BLaER1 treated with 17β-estradiol and CSF1 and Interleukin-3, amounts not matched to agents 10 nM and 100 nM (cell line): Measurements from ENCODE around the gene ASPSCR1.

Experiments used
- H3K27ac ChIP-seq, 11 experiments: shearing (Covaris generic); formaldehyde crosslinking; 2 replicates each; pipeline ENCODE4 v1.8.1; 2022
- H3K27me3 ChIP-seq, 11 experiments: shearing (Covaris generic); formaldehyde crosslinking; 2 replicates each; pipeline ENCODE4 v1.8.1; 2022
- H3K36me3 ChIP-seq, 11 experiments: shearing (Covaris generic); formaldehyde crosslinking; 2 replicates each; pipeline ENCODE4 v1.8.1; 2022
- H3K4me1 ChIP-seq, 10 experiments: shearing (Covaris generic); formaldehyde crosslinking; 2 replicates each; pipeline ENCODE4 v1.8.1; 2022
- H3K4me2 ChIP-seq, 11 experiments: shearing (Covaris generic); formaldehyde crosslinking; 2 replicates each; pipeline ENCODE4 v1.8.1; 2022
- H3K4me3 ChIP-seq, 10 experiments: shearing (Covaris generic); formaldehyde crosslinking; 2 replicates each; pipeline ENCODE4 v1.8.1; 2022
- H3K9ac ChIP-seq, 11 experiments: shearing (Covaris generic); formaldehyde crosslinking; 2 replicates each; pipeline ENCODE4 v1.8.1; 2022
- H3K9me3 ChIP-seq, 11 experiments: shearing (Covaris generic); formaldehyde crosslinking; replicated peaks in 1 of 11; 2 replicates each; pipeline ENCODE4 v1.8.1; 2022
- H4K20me1 ChIP-seq, 11 experiments: shearing (Covaris generic); formaldehyde crosslinking; 2 replicates each; pipeline ENCODE4 v1.8.1; 2022
- Cebpa-rat ChIP-seq, 11 experiments: shearing (Covaris generic); IDR thresholded peaks; 2 replicates each; pipeline ENCODE4 v1.8.1; 2022

The ASPSCR1 gene

DNA sequence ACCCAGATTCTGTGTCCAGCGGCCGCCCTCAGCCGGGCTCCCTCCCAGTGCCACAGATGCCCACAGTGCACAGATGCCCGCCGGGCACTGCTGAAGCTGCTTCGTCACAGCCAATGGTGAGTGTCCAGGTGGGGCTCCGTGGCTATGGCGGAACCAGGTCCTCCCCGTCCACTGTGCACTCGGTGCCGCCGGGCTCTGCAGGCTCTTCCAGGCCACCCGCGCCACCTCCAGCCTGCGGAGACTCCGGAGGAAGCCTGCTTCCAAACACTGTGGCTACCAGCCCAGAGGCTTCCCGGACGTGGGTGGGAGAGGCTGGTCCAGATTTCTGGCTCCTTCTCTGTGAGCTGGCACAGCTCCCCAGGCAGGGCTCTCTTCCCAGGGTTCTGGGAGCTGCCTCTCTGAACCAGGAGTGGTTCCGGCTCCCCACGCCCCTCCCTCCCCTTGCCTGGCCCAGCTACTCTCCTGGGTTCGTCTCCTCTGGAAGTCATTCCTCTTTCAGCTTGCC lies 37.5 kb upstream of the ASPSCR1 start:
- TF ChIP-seq Cebpa-rat (IDR thresholded peaks at IDR 0.05): no peak
- peaks cover 45 to 95% (median 78%) of the 10 kb centered on the region in 10 experiments for H3K4me1 ChIP-seq

DNA sequence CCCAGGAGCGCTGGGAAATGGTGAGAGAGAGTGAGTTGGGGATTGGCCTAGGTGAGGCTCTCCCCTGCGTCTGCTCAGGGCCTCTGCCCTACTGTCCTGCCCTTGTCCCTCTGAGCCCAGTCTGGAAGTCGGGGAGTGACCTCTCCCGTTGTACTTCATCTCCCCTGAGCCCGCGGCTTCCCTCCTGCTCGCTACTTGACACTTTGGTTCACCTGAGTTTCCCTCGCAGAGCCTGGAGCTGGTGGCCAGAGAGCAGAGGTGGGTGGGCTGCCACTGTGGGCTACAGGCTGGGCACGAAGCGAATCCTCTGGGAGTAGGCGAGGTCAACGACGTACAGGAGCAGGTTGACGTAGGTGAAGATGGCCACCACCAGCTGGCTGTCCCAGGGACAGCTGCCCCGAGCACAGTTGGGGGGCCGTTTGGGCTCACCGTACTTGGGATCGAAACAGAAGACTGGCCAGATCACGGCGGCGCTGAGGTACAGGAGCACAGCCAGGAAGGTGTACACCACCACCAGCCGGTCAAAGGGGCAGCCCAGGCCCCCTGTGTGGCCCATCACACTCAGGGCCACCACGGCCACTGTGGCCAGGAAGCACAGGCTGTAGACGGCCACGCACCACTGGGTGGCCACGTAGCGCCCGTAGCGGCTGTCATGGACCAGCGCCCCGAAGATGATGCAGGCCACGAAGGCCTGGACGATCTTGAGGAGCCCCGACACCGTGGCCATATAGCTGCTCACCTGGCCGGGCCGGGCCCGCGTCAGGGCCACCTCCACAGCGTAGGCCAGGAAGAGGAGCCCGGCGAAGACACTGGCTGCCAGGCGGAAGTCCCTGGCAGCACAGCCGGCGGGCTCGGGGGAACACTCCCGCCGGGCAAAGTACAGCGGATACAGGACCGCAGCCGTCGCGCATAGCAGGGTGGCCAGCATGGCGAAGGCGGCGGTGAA lies 36.6 kb upstream of the ASPSCR1 start:
- peak overlapping the region in 5 of 11 experiments; percentile 15 to 41 (median 21); a peak in 4 of 22 replicates for H3K9ac ChIP-seq
- TF ChIP-seq Cebpa-rat (IDR thresholded peaks at IDR 0.05): no peak

More for the DNA sequence above, 37.5 kb upstream of the ASPSCR1 start:
- peak overlapping the region; percentile 69 to 100 (median 100); a peak in 21 of 22 replicates for H3K4me2 ChIP-seq
- H4K20me1 ChIP-seq: peaks cover 0 to 11% (median 0%) of the 10 kb centered on the region in 11 experiments; a peak in 5 of 22 replicates
- H3K36me3 ChIP-seq: peaks cover 0 to 8% (median 0%) of the 10 kb centered on the region in 11 experiments; a peak in 8 of 22 replicates
- H3K9me3 ChIP-seq: no peaks in the 10 kb centered on the region
- H3K27ac ChIP-seq: no peak overlapping the region
- peaks cover 0 to 19% (median 0%) of the 10 kb centered on the region in 11 experiments; a peak in 5 of 22 replicates for H3K27me3 ChIP-seq
- H3K4me3 ChIP-seq: no peak overlapping the region
- peak overlapping the region in 6 of 11 experiments; percentile 0 to 87 (median 50); a peak in 10 of 22 replicates for H3K9ac ChIP-seq

DNA sequence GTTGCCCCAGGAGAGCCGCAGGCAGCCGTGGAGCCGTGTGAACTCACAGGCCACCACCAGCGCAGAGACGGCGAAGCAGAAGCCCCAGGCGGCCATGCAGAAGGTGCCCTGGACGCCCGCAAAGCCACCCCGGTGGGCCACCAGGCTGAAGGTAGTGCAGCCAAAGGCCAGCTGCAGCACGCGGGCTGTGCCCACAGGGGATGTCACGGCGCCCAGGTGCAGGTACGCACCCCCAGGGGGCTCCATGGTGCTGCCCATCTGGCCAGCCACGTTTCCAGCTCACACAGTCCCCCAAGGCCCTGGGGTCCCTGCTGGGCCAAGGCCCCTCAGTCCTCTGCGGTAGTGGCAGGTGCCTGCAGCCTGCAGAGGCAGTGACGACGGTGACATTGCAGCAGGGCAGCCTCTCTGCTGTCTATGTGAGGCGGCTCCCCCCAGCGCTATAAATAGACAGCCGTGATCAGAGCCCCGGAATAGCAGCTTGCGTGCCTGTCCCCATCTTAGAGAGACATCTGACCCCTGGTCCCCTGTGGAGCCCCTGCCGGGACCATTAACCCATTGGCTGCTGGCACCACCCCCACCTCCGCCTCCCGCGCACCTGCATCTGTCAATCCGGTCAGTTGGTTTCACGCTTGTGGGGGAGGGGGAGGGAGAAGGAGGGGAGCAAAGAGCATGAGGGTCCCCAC lies 35.8 kb upstream of the ASPSCR1 start:
- H3K4me2 ChIP-seq: peak overlapping the region; percentile 64 to 100 (median 100)
- no peaks in the 10 kb centered on the region for H3K36me3 ChIP-seq
- H3K27ac ChIP-seq: no peak overlapping the region
- peak overlapping the region in 7 of 11 experiments; percentile 1 to 41 (median 17); a peak in 4 of 22 replicates for H3K9ac ChIP-seq
- peak overlapping the region in 4 of 10 experiments; percentile 5 to 27 (median 11); a peak in 2 of 20 replicates for H3K4me3 ChIP-seq
- no peak for TF ChIP-seq Cebpa-rat (IDR thresholded peaks at IDR 0.05)
- no peaks in the 10 kb centered on the region for H4K20me1 ChIP-seq
- peaks cover 34 to 83% (median 61%) of the 10 kb centered on the region in 10 experiments for H3K4me1 ChIP-seq
- H3K9me3 ChIP-seq: no peaks in the 10 kb centered on the region
- peaks cover 0 to 19% (median 0%) of the 10 kb centered on the region in 11 experiments; a peak in 5 of 22 replicates for H3K27me3 ChIP-seq

More for the DNA sequence above, 36.6 kb upstream of the ASPSCR1 start:
- Histone ChIP-seq H3K4me1 (peaks cover 42 to 91% (median 70%) of the 10 kb centered on the region in 10 experiments), H3K27me3 (peaks cover 0 to 19% (median 0%) of the 10 kb centered on the region in 11 experiments; a peak in 5 of 22 replicates), H3K9me3 (no peaks in the 10 kb centered on the region), H3K27ac (no peak overlapping the region; a peak in 1 of 22 replicates), H3K36me3 (no peaks in the 10 kb centered on the region), H4K20me1 (peaks cover 0 to 2% (median 0%) of the 10 kb centered on the region in 11 experiments; a peak in 3 of 22 replicates), H3K4me2 (peak overlapping the region; percentile 64 to 100 (median 100)), H3K4me3 (0 out of 20 replicates have a peak overlapping the region, but pooled peaks of 2 of the 10 experiments have one; percentile 5 to 11)

DNA sequence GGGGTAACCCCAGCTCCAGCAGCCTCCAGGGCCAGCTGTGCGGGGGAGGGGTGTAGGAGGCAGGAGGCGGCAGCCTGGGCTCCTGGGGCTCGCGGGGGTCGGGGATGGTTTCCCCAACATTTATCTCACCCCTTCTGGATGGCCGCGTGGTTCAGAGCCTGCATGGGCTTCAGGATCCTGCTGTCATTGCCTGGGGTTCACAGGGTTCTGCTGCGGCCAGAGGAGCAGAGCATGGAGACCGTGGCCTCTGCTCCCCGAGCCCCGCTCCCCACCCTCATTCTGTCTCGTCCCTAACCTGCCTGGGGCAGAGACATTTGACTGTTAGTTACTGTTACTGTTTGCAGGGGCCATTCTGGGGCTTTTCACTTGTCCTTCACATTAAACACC lies 35.3 kb upstream of the ASPSCR1 start:
- Histone ChIP-seq H3K4me2 (peak overlapping the region in 10 of 11 experiments; percentile 64 to 100 (median 100); a peak in 19 of 22 replicates), H3K4me3 (peak overlapping the region in 2 of 10 experiments; percentile 11 to 27; a peak in 2 of 20 replicates), H3K27ac (no peak overlapping the region), H4K20me1 (no peaks in the 10 kb centered on the region), H3K27me3 (peaks cover 0 to 19% (median 0%) of the 10 kb centered on the region in 11 experiments; a peak in 5 of 22 replicates), H3K4me1 (peaks cover 31 to 80% (median 57%) of the 10 kb centered on the region in 10 experiments), H3K36me3 (no peaks in the 10 kb centered on the region), H3K9ac (peak overlapping the region in 3 of 11 experiments; percentile 21 to 41 (median 23); a peak in 1 of 22 replicates), H3K9me3 (no peaks in the 10 kb centered on the region)
- TF ChIP-seq Cebpa-rat (IDR thresholded peaks at IDR 0.05): no peak

DNA sequence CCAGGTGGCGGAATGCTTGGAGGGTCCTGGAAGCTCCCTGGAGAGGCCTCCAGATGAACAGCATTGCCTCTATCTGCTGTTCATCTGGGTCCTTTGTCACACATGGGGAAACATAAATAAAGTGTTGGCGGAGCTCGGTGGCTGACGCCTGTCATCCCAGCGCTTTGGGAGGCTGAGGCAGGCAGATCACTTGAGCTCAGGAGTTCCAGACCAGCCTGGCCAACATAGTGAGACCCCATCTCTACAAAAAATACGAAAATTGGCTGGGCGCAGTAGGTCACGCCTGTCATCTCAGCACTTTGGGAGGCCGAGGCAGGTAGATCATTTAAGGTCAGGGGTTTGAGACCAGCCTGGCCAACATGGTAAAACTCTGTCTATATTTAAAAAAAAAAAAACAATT lies 32.6 kb upstream of the ASPSCR1 start:
- no peaks in the 10 kb centered on the region for H3K36me3 ChIP-seq
- H3K9ac ChIP-seq: no peak overlapping the region
- TF ChIP-seq Cebpa-rat (IDR thresholded peaks at IDR 0.05): no peak
- no peak overlapping the region for H3K27ac ChIP-seq
- H3K4me3 ChIP-seq: no peak overlapping the region
- H3K27me3 ChIP-seq: peaks cover 0 to 16% (median 0%) of the 10 kb centered on the region in 11 experiments; a peak in 5 of 22 replicates
- no peaks in the 10 kb centered on the region for H3K9me3 ChIP-seq
- H3K4me2 ChIP-seq: peak overlapping the region in 4 of 11 experiments; percentile 10 to 34 (median 26); a peak in 2 of 22 replicates
- H4K20me1 ChIP-seq: no peaks in the 10 kb centered on the region
- peaks cover 13 to 59% (median 30%) of the 10 kb centered on the region in 10 experiments; a peak in 19 of 20 replicates for H3K4me1 ChIP-seq

DNA sequence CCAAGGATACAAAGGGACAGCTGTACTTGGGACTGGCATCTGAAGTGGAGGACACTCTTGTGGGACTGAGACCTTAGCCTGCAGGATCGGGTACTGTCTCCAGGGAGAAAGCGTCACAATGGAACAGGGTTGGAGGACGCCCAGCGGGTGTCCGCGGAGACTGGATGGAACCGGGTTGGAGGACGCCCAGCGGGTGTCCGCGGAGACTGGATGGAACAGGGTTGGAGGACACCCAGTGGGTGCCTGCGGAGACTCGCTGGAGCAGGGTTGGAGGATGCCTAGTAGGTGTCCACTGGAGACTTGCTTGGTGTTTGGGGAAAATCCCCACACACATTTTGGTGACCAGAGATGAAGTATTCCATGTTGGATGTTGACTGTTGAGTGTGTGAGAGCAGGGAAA lies 30.2 kb upstream of the ASPSCR1 start, which contains the start of gene MYADML2:
Gene MYADML2, minus strand, starts transcription at position 45 of the 400 bp plus-strand sequence. CDS start 5,492 bp downstream, outside the sequence.
- H3K4me1 ChIP-seq: peaks cover 0 to 36% (median 7%) of the 10 kb centered on the region in 10 experiments; a peak in 13 of 20 replicates
- no peak within 1 kb of the TSS for H3K4me2 ChIP-seq
- peaks cover 0 to 3% (median 0%) of the 10 kb centered on the region in 11 experiments; a peak in 3 of 22 replicates for H3K27me3 ChIP-seq
- no peak within 1 kb of the TSS for H3K9ac ChIP-seq
- H3K27ac ChIP-seq: no peak within 1 kb of the TSS
- H3K4me3 ChIP-seq: no peak within 1 kb of the TSS
- no peaks in the 10 kb centered on the region for H3K36me3 ChIP-seq
- H4K20me1 ChIP-seq: no peaks in the 10 kb centered on the region
- H3K9me3 ChIP-seq: no peaks in the 10 kb centered on the region
- no peak for TF ChIP-seq Cebpa-rat (IDR thresholded peaks at IDR 0.05)

DNA sequence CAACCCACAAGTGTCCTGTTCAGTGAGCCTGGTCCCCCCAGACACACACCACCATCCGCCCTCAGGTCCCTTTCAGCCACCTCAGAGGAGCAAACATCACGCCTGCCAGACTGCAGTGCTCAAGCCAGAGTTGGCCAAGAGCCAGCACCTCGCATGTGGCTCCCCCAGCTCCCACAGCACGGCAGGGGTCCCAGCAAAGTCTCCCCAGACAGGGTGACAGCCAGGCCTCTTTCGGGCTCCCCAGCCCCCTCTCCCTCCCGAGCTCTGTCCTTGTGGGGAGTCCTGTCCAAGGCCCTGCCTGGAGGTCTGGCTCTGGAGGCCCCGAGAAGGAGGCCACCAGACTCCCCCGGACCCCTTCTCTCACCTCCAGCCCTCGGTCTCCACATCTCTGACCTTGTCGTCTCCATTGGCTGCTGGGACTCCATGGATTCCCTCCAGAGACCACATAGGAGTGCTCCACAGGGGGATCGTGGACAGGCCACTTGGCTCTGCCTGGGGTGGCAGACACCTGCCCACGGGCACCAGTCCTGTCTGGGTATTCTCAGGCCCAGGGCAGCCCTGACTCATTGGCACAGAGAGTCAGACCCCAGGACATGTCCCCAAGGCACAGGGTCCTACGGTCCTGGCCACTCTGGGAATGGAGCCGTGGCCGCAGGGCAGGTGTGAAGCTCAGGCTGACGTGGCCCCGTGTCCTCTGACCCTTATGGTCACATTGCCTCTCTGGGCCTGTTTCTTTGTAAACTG lies 28.6 kb upstream of the ASPSCR1 start:
- Histone ChIP-seq H4K20me1 (no peaks in the 10 kb centered on the region), H3K4me1 (peaks cover 0 to 24% (median 6%) of the 10 kb centered on the region in 10 experiments; a peak in 9 of 20 replicates), H3K27ac (no peak overlapping the region), H3K36me3 (no peaks in the 10 kb centered on the region), H3K9ac (peak overlapping the region in 2 of 11 experiments; percentile 17 to 28; a peak in 1 of 22 replicates), H3K4me3 (no peak overlapping the region), H3K4me2 (0 out of 22 replicates have a peak overlapping the region, but pooled peaks of 1 of the 11 experiments have one; percentile 0), H3K27me3 (no peaks in the 10 kb centered on the region), H3K9me3 (no peaks in the 10 kb centered on the region)
- TF ChIP-seq Cebpa-rat (IDR thresholded peaks at IDR 0.05): no peak
